Head of caudate nucleus (tissue), 42 donors: ENCODE data around the gene RTL10.

Source experiments
- DNase-seq, 42 donors: peaks; one replicate each; pipeline versions ENCODE4 v3.0.0 to v3.0.0-alpha.2; 2020 to 2021; ENCODE audit warnings: mixed read lengths in 7 of 42
- intact Hi-C: fragments of 100-400 bp; cut with DNase I; formaldehyde crosslinking; loops from one replicate; pipeline ENCODE4 v1.15.0; 2022

Gene RTL10

GRCh38 chr22:19878461-19879245 is 24.0 kb upstream of the RTL10 start:
- peak in 10 of 42 donors; percentile 4 to 33 (median 8) for DNase-seq

GRCh38 chr22:19877626-19878339 is 23.1 kb upstream of the RTL10 start:
- intact Hi-C loops: no loop called here
- DNase-seq: peak in 11 of 42 donors; percentile 2 to 26 (median 7)

More at GRCh38 chr22:19878461-19879245, 24.0 kb upstream of the RTL10 start:
- intact Hi-C loops: no loop called here

GRCh38 chr22:19876941-19877625 is 22.4 kb upstream of the RTL10 start:
- intact Hi-C loops: no loop called here
- DNase-seq: peak in 10 of 42 donors; percentile 0 to 28 (median 10)

- DNase-seq: peak in 12 of 42 donors; percentile 2 to 33 (median 8)
- intact Hi-C loops: no loop called here
These were observed 21.8 kb upstream of the RTL10 start for GRCh38 chr22:19876314-19876940.

- DNase-seq: peak in 11 of 42 donors; percentile 1 to 37 (median 9)
- intact Hi-C loops: no loop called here
These were observed 21.0 kb upstream of the RTL10 start for GRCh38 chr22:19875531-19876313.

GRCh38 chr22:19875061-19875530 is 20.4 kb upstream of the RTL10 start:
- intact Hi-C loops: no loop called here
- peak in 6 of 42 donors; percentile 0 to 37 (median 10) for DNase-seq

GRCh38 chr22:19874307-19875060 is 19.8 kb upstream of the RTL10 start:
- peak in 22 of 42 donors; percentile 3 to 52 (median 37) for DNase-seq
- intact Hi-C loops: no loop called here

- intact Hi-C loops: no loop called here
- DNase-seq: peak in 7 of 42 donors; percentile 1 to 13 (median 4)
These were observed 19.3 kb upstream of the RTL10 start for GRCh38 chr22:19873960-19874306.

GRCh38 chr22:19873138-19873959 is 18.7 kb upstream of the RTL10 start:
- intact Hi-C loops: no loop called here
- DNase-seq: peak in 17 of 42 donors; percentile 3 to 41 (median 18)

- DNase-seq: peak in 16 of 42 donors; percentile 2 to 39 (median 10)
- intact Hi-C loops: no loop called here
These were observed 18.1 kb upstream of the RTL10 start for GRCh38 chr22:19872779-19873137.

- intact Hi-C loops: no loop called here
- DNase-seq: peak in 18 of 42 donors; percentile 2 to 35 (median 10)
These were observed 17.4 kb upstream of the RTL10 start for GRCh38 chr22:19871845-19872778.

GRCh38 chr22:19871023-19871844 is 16.6 kb upstream of the RTL10 start:
- DNase-seq: peak in 16 of 42 donors; percentile 1 to 26 (median 8)
- intact Hi-C loops: no loop called here

GRCh38 chr22:19870153-19871022 is 15.7 kb upstream of the RTL10 start:
- intact Hi-C loops: no loop called here
- peak in 18 of 42 donors; percentile 2 to 37 (median 12) for DNase-seq
